Measurements from ENCODE around the gene STRADA. TPM values are rescaled to one million over a fixed set of nuclear protein-coding genes. Genes with fewer than 3 reads are reported as not detected.

The STRADA gene
- total and polyA plus RNA-seq, 7 experiments from 2014 or later = 19.9 to 69.7 (median 54.0) TPM

GRCh38 chr17:63773272-63774140 is 31.9 kb upstream of the STRADA start, which contains the start of gene CCDC47:
CCDC47 (minus strand) TSS chr17:63773597; CDS start chr17:63766175, 7,422 bp downstream.
- peak within 1 kb of the TSS; percentile 85 for H3K4me3 ChIP-seq (ENCODE audit: low read length)
- Mint-ChIP-seq H3K9me3 (peaks cover 0 to 6% (median 0%) of the 10 kb centered on the region in 11 donors), H3K4me1 (peaks cover 31 to 84% (median 62%) of the 10 kb centered on the region in 7 donors), H3K27me3 (peaks cover 0 to 7% (median 0%) of the 10 kb centered on the region in 5 donors), H3K36me3 (peaks cover 0 to 34% (median 6%) of the 10 kb centered on the region in 5 donors), H3K4me3 (peak within 1 kb of the TSS; percentile 91 to 99 (median 98)), H3K27ac (peak within 1 kb of the TSS; percentile 97 to 100 (median 99))
- peaks cover 0 to 18% (median 0%) of the 10 kb centered on the region in 3 experiments for H3K36me3 ChIP-seq (ENCODE audit: control insufficient read depth in 2 of 3, insufficient read depth in 3 of 3, low read length in 3 of 3)
- ATAC-seq (peak; percentile 88), DNase-seq (peak; percentile 92 to 99 (median 99))
- intact Hi-C loops (cut with micrococcal nuclease) = loop anchor here (1.0 to 10.0 kb wide), 16 partner anchors 19 to 1283 kb away; partner anchors contain the start of genes FTSJ3 (in 2 of the 2), ICAM2 (in 2 of the 2), MAP3K3 (in 2 of the 2) and PSMC5 (in 2 of the 2)
- peak within 1 kb of the TSS; percentile 100 for H3K27ac ChIP-seq (ENCODE audit: low read depth, low read length)
- no peaks in the 10 kb centered on the region for H3K27me3 ChIP-seq (ENCODE audit: control insufficient read depth in 2 of 2, insufficient read depth in 2 of 2, low read length in 2 of 2)
- H3K9me3 ChIP-seq (ENCODE audit: control insufficient read depth in 2 of 3, low read length in 3 of 3) = no peaks in the 10 kb centered on the region
- ChIA-PET POLR2A (interaction anchor here (0.6 to 6.4 kb wide), 39 partner anchors 8 to 732 kb away, joined by 3 to 117 read pairs (median 6); partner anchors contain the start of genes CEP95, DDX5, LIMD2 and MAP3K3), CTCF (interaction anchor here (0.7 to 2.7 kb wide), 6 partner anchors 31 to 732 kb away, joined by 3 to 11 read pairs (median 4); no protein-coding TSS in a partner anchor)
- peaks cover 21 to 46% of the 10 kb centered on the region in 2 donors for H3K4me1 ChIP-seq (ENCODE audit: control insufficient read depth in 2 of 2, insufficient read depth in 2 of 2, low read length in 2 of 2)

GRCh38 chr17:63772801-63773271 is 31.2 kb upstream of the STRADA start:
- Histone ChIP-seq H3K27ac (ENCODE audit: low read depth, low read length) (peak overlapping the region; percentile 100), H3K4me1 (ENCODE audit: control insufficient read depth in 2 of 2, insufficient read depth in 2 of 2, low read length in 2 of 2) (peaks cover 21 to 42% of the 10 kb centered on the region in 2 donors), H3K27me3 (ENCODE audit: control insufficient read depth in 2 of 2, insufficient read depth in 2 of 2, low read length in 2 of 2) (no peaks in the 10 kb centered on the region), H3K4me3 (ENCODE audit: low read length) (peak overlapping the region; percentile 70), H3K9me3 (ENCODE audit: control insufficient read depth in 2 of 3, low read length in 3 of 3) (no peaks in the 10 kb centered on the region), H3K36me3 (ENCODE audit: control insufficient read depth in 2 of 3, insufficient read depth in 3 of 3, low read length in 3 of 3) (peaks cover 0 to 12% (median 0%) of the 10 kb centered on the region in 3 experiments)
- ATAC-seq (no peak), DNase-seq (no peak)
- ChIA-PET CTCF (interaction anchor here (1.3 to 2.7 kb wide), 4 partner anchors 30 to 75 kb away, joined by 4 to 11 read pairs (median 6); no protein-coding TSS in a partner anchor), POLR2A (interaction anchor here (0.6 to 6.4 kb wide), 28 partner anchors 8 to 733 kb away, joined by 3 to 117 read pairs (median 8); partner anchors contain the start of genes CEP95, DDX5, LIMD2 and PSMC5)
- Mint-ChIP-seq H3K27ac (peak overlapping the region; percentile 97 to 100 (median 99)), H3K27me3 (peaks cover 0 to 7% (median 0%) of the 10 kb centered on the region in 5 donors), H3K4me1 (peaks cover 32 to 83% (median 58%) of the 10 kb centered on the region in 7 donors), H3K9me3 (peaks cover 0 to 6% (median 0%) of the 10 kb centered on the region in 11 donors), H3K4me3 (peak overlapping the region; percentile 91 to 99 (median 98)), H3K36me3 (peaks cover 0 to 30% (median 2%) of the 10 kb centered on the region in 5 donors)
- intact Hi-C loops (cut with micrococcal nuclease) = loop anchor here (1.0 to 10.0 kb wide), 14 partner anchors 32 to 1284 kb away; partner anchors contain the start of genes FTSJ3 (in 2 of the 2), ICAM2 (in 2 of the 2), MAP3K3 (in 2 of the 2) and PSMC5 (in 2 of the 2)

GRCh38 chr17:63768433-63768832 is 26.8 kb upstream of the STRADA start:
- DNase-seq = no peak
- Mint-ChIP-seq H3K36me3 (peaks cover 0 to 25% (median 12%) of the 10 kb centered on the region in 5 donors), H3K4me1 (peaks cover 20 to 74% (median 53%) of the 10 kb centered on the region in 7 donors), H3K9me3 (no peaks in the 10 kb centered on the region), H3K27ac (no peak overlapping the region), H3K4me3 (peak overlapping the region in 1 of 10 donors; percentile 2), H3K27me3 (peaks cover 0 to under 1% (median 0%) of the 10 kb centered on the region in 5 donors)
- ChIA-PET POLR2A (interaction anchor here (0.7 to 4.6 kb wide), 7 partner anchors 12 to 72 kb away, joined by 3 to 30 read pairs (median 4); no protein-coding TSS in a partner anchor), CTCF (interaction anchor here (0.6 kb wide), 1 partner anchor 160 kb away, joined by 3 read pairs; no protein-coding TSS in a partner anchor)
- Histone ChIP-seq H3K36me3 (ENCODE audit: control insufficient read depth in 2 of 3, insufficient read depth in 3 of 3, low read length in 3 of 3) (peaks cover 0 to 25% (median 10%) of the 10 kb centered on the region in 3 experiments), H3K27ac (ENCODE audit: low read depth, low read length) (no peak overlapping the region), H3K9me3 (ENCODE audit: control insufficient read depth in 2 of 3, low read length in 3 of 3) (no peaks in the 10 kb centered on the region), H3K27me3 (ENCODE audit: control insufficient read depth in 2 of 2, insufficient read depth in 2 of 2, low read length in 2 of 2) (no peaks in the 10 kb centered on the region), H3K4me3 (ENCODE audit: low read length) (no peak overlapping the region), H3K4me1 (ENCODE audit: control insufficient read depth in 2 of 2, insufficient read depth in 2 of 2, low read length in 2 of 2) (peaks cover 0 to 13% of the 10 kb centered on the region in 2 donors)
- intact Hi-C loops (cut with micrococcal nuclease) = no loop called here
- no peak for ATAC-seq

GRCh38 chr17:63766754-63767153 is 25.2 kb upstream of the STRADA start:
- POLR2A ChIA-PET = interaction anchor here (0.7 to 4.6 kb wide), 5 partner anchors 11 to 70 kb away, joined by 3 to 30 read pairs (median 4); no protein-coding TSS in a partner anchor
- Mint-ChIP-seq H3K4me1 (peaks cover 16 to 67% (median 48%) of the 10 kb centered on the region in 7 donors), H3K27me3 (no peaks in the 10 kb centered on the region), H3K9me3 (no peaks in the 10 kb centered on the region), H3K27ac (peak overlapping the region in 4 of 9 donors; percentile 28 to 53 (median 30)), H3K36me3 (peaks cover 0 to 24% (median 13%) of the 10 kb centered on the region in 5 donors), H3K4me3 (peak overlapping the region in 1 of 10 donors; percentile 11)
- Histone ChIP-seq H3K36me3 (ENCODE audit: control insufficient read depth in 2 of 3, insufficient read depth in 3 of 3, low read length in 3 of 3) (peaks cover 9 to 37% (median 13%) of the 10 kb centered on the region in 3 experiments), H3K27me3 (ENCODE audit: control insufficient read depth in 2 of 2, insufficient read depth in 2 of 2, low read length in 2 of 2) (no peaks in the 10 kb centered on the region), H3K4me1 (ENCODE audit: control insufficient read depth in 2 of 2, insufficient read depth in 2 of 2, low read length in 2 of 2) (peaks cover 0 to 7% of the 10 kb centered on the region in 2 donors), H3K4me3 (ENCODE audit: low read length) (no peak overlapping the region), H3K27ac (ENCODE audit: low read depth, low read length) (no peak overlapping the region), H3K9me3 (ENCODE audit: control insufficient read depth in 2 of 3, low read length in 3 of 3) (no peaks in the 10 kb centered on the region)
- ATAC-seq (no peak), DNase-seq (no peak)
- intact Hi-C loops (cut with micrococcal nuclease) = no loop called here
- CTCF ChIA-PET = no interaction called here

- Mint-ChIP-seq H3K9me3 (no peaks in the 10 kb centered on the region), H3K27me3 (no peaks in the 10 kb centered on the region), H3K4me3 (no peak overlapping the region), H3K36me3 (peaks cover 0 to 30% (median 17%) of the 10 kb centered on the region in 5 donors), H3K27ac (no peak overlapping the region), H3K4me1 (peaks cover 10 to 49% (median 37%) of the 10 kb centered on the region in 7 donors)
- Histone ChIP-seq H3K27me3 (ENCODE audit: control insufficient read depth in 2 of 2, insufficient read depth in 2 of 2, low read length in 2 of 2) (no peaks in the 10 kb centered on the region), H3K27ac (ENCODE audit: low read depth, low read length) (no peak overlapping the region), H3K36me3 (ENCODE audit: control insufficient read depth in 2 of 3, insufficient read depth in 3 of 3, low read length in 3 of 3) (peaks cover 9 to 56% (median 18%) of the 10 kb centered on the region in 3 experiments), H3K9me3 (ENCODE audit: control insufficient read depth in 2 of 3, low read length in 3 of 3) (no peaks in the 10 kb centered on the region), H3K4me3 (ENCODE audit: low read length) (no peak overlapping the region), H3K4me1 (ENCODE audit: control insufficient read depth in 2 of 2, insufficient read depth in 2 of 2, low read length in 2 of 2) (no peaks in the 10 kb centered on the region)
- ChIA-PET POLR2A (interaction anchor here (0.7 to 1.3 kb wide), 3 partner anchors 9 to 101 kb away, joined by 3 to 7 read pairs (median 3); partner anchors contain the start of genes CCDC47 and DDX42), CTCF (no interaction called here)
- intact Hi-C loops (cut with micrococcal nuclease) = no loop called here
- ATAC-seq (no peak), DNase-seq (no peak)
These were observed 23.1 kb upstream of the STRADA start for GRCh38 chr17:63764716-63765115.
